ENCODE data around the gene FERMT2. TPM values are rescaled to one million over a fixed set of nuclear protein-coding genes. Genes with fewer than 3 reads are reported as not detected.

The FERMT2 gene
- total and polyA plus RNA-seq, 9 of the 15 experiments (the other 6 are each of a cell fraction or from before 2014, with no cell fraction given): 0.10 to 1.3 (median 0.40) TPM

DNA sequence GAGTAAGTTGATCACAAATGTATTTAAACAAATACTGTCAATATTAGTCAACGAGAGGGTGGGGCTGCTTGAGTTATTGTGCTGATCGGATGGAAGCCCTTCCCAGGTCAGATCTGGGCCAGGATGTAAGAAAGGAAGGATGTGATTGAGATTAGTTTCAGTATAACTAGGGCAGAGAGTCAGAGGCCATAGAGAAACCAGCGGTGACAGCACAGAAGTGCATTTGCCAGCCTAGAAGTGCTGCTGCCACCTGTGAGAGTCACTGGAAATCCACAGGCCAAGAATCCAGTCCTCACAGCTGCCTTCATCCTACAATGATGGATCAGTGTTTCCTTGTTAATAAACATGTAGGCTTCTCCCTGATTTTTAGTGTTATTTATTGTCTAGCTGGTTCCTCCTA lies 9.8 kb upstream of the FERMT2 start (continued):
- TF ChIP-seq, protein P1, sequence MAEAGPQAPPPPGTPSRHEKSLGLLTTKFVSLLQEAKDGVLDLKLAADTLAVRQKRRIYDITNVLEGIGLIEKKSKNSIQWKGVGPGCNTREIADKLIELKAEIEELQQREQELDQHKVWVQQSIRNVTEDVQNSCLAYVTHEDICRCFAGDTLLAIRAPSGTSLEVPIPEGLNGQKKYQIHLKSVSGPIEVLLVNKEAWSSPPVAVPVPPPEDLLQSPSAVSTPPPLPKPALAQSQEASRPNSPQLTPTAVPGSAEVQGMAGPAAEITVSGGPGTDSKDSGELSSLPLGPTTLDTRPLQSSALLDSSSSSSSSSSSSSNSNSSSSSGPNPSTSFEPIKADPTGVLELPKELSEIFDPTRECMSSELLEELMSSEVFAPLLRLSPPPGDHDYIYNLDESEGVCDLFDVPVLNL (CRISPR knock-in tag; IDR thresholded peaks at IDR 0.05; ENCODE audit: low read depth): no peak
- TF ChIP-seq, protein P2, sequence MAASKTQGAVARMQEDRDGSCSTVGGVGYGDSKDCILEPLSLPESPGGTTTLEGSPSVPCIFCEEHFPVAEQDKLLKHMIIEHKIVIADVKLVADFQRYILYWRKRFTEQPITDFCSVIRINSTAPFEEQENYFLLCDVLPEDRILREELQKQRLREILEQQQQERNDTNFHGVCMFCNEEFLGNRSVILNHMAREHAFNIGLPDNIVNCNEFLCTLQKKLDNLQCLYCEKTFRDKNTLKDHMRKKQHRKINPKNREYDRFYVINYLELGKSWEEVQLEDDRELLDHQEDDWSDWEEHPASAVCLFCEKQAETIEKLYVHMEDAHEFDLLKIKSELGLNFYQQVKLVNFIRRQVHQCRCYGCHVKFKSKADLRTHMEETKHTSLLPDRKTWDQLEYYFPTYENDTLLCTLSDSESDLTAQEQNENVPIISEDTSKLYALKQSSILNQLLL (CRISPR knock-in tag; IDR thresholded peaks at IDR 0.05; ENCODE audit: borderline replicate concordance): no peak

- 7% methylated on average over 6 of the region's 6 CpGs for WGBS (ENCODE audit: insufficient coverage, low coverage, missing lambda C conversion rate)
- POLR2A ChIA-PET: interaction anchor here (0.5 to 0.6 kb wide), 2 partner anchors 81 to 1201 kb away, joined by 3 read pairs; no protein-coding TSS in a partner anchor
- no peak for FAIRE-seq
- TF ChIP-seq, protein P3, sequence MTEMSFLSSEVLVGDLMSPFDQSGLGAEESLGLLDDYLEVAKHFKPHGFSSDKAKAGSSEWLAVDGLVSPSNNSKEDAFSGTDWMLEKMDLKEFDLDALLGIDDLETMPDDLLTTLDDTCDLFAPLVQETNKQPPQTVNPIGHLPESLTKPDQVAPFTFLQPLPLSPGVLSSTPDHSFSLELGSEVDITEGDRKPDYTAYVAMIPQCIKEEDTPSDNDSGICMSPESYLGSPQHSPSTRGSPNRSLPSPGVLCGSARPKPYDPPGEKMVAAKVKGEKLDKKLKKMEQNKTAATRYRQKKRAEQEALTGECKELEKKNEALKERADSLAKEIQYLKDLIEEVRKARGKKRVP (CRISPR knock-in tag; IDR thresholded peaks at IDR 0.05): peak; percentile 53; the same call in 1 of the 2 replicates
- TF ChIP-seq, protein P4, sequence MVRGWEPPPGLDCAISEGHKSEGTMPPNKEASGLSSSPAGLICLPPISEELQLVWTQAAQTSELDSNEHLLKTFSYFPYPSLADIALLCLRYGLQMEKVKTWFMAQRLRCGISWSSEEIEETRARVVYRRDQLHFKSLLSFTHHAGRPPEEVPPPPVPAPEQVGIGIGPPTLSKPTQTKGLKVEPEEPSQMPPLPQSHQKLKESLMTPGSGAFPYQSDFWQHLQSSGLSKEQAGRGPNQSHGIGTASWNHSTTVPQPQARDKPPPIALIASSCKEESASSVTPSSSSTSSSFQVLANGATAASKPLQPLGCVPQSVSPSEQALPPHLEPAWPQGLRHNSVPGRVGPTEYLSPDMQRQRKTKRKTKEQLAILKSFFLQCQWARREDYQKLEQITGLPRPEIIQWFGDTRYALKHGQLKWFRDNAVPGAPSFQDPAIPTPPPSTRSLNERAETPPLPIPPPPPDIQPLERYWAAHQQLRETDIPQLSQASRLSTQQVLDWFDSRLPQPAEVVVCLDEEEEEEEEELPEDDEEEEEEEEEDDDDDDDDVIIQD (CRISPR knock-in tag; IDR thresholded peaks at IDR 0.05): no peak
- TF ChIP-seq ZNF347 (CRISPR knock-in tag; IDR thresholded peaks at IDR 0.05; ENCODE audit: low read depth) (no peak), PHF8 (IDR thresholded peaks at IDR 0.05; ENCODE audit: borderline replicate concordance, low read length) (no peak), NCOA4 (IDR thresholded peaks at IDR 0.05; ENCODE audit: partially characterized antibody) (no peak), HDGF (IDR thresholded peaks at IDR 0.05) (no peak)
Observed at GRCh38 chr14:52954346-52955214, 3.7 kb upstream of the FERMT2 start.

More at GRCh38 chr14:52954346-52955214, 3.7 kb upstream of the FERMT2 start:
- intact Hi-C loops (cut with micrococcal nuclease) (loop anchor here (10.0 kb wide), 1 partner anchor 660 kb away; no protein-coding TSS in a partner anchor), in situ Hi-C loops (cut with MboI) (no loop called here)
- Histone ChIP-seq H2AFZ (ENCODE audit: low read depth, low read length) (no peak overlapping the region), H3K27me3 (ENCODE audit: control insufficient read depth in 2 of 2, insufficient read depth in 2 of 2, low read length in 2 of 2) (peaks cover 7 to 16% of the 10 kb centered on the region in 2 experiments), H3K4me3 (no peak overlapping the region), H3K4me2 (ENCODE audit: insufficient read depth, low read length) (no peak overlapping the region), H3K36me3 (ENCODE audit: control insufficient read depth, insufficient read depth, low read length) (no peaks in the 10 kb centered on the region), H3K4me1 (replicated peaks in 1 of 2; ENCODE audit: control insufficient read depth in 2 of 2, insufficient read depth in 2 of 2, low read length in 2 of 2) (peaks cover 0 to 14% of the 10 kb centered on the region in 2 experiments; a peak in 2 of 5 replicates), H4K20me1 (replicated peaks; ENCODE audit: control insufficient read depth, insufficient read depth, low read length) (no peaks in the 10 kb centered on the region), H3K9me3 (replicated peaks; ENCODE audit: control insufficient read depth, insufficient read depth, low read depth, low read length) (no peaks in the 10 kb centered on the region), H3K79me2 (ENCODE audit: control insufficient read depth, insufficient read depth, low read length) (no peaks in the 10 kb centered on the region), H3K9ac (ENCODE audit: insufficient read depth in 1 of 2, low read depth in 2 of 2, low read length in 2 of 2) (no peak overlapping the region), H3K27ac (ENCODE audit: extremely low read depth, low read depth, low read length) (no peak overlapping the region), H3K9me1 (ENCODE audit: control insufficient read depth, insufficient read depth, low read length) (no peaks in the 10 kb centered on the region)
- no peak for DNase-seq (ENCODE audit: extremely low read depth in 1 of 4, low spot score in 3 of 4)
- no TSS peak for BruUV-seq (replicated peaks)
- peak; percentile 59 for ATAC-seq
- CTCF ChIA-PET (ENCODE audit: low intra/inter-chr PET ratio): no interaction called here

Data from K562 (cell line).